Activated naive CD8-positive, alpha-beta T cell (primary cell): ENCODE measurements around the gene STK11IP.

Experiments used
- H3K27ac Mint-ChIP-seq: one replicate; pipeline ENCODE4 v1.8.0; 2021; ENCODE audit warnings: mixed read lengths
- H3K27me3 Mint-ChIP-seq: one replicate; pipeline ENCODE4 v1.8.0; 2021; ENCODE audit warnings: mixed read lengths
- H3K36me3 Mint-ChIP-seq: one replicate; pipeline ENCODE4 v1.8.0; 2021; ENCODE audit warnings: mixed read lengths
- H3K4me1 Mint-ChIP-seq: one replicate; pipeline ENCODE4 v1.8.0; 2021; ENCODE audit warnings: low read depth, mixed read lengths
- H3K4me3 Mint-ChIP-seq: one replicate; pipeline ENCODE4 v1.8.0; 2021; ENCODE audit warnings: mild to moderate bottlenecking, mixed read lengths
- H3K9me3 Mint-ChIP-seq: one replicate; pipeline ENCODE4 v1.8.0; 2021; ENCODE audit warnings: low read depth, mixed read lengths

STK11IP gene

GRCh38 chr2:219630770-219631405 lies 33.2 kb downstream of the STK11IP start:
- no peaks in the 10 kb centered on the region for H3K9me3 Mint-ChIP-seq
- no peak overlapping the region for H3K4me3 Mint-ChIP-seq
- H3K36me3 Mint-ChIP-seq: no peaks in the 10 kb centered on the region
- H3K4me1 Mint-ChIP-seq: peaks cover 5% of the 10 kb centered on the region
- no peak overlapping the region for H3K27ac Mint-ChIP-seq
- H3K27me3 Mint-ChIP-seq: peaks cover 5% of the 10 kb centered on the region

GRCh38 chr2:219631406-219631891 lies 33.8 kb downstream of the STK11IP start:
- no peak overlapping the region for H3K4me3 Mint-ChIP-seq
- H3K27ac Mint-ChIP-seq: no peak overlapping the region

GRCh38 chr2:219631904-219632759 lies 34.5 kb downstream of the STK11IP start:
- H3K9me3 Mint-ChIP-seq: no peaks in the 10 kb centered on the region
- H3K4me3 Mint-ChIP-seq: no peak overlapping the region
- peaks cover 2% of the 10 kb centered on the region for H3K27me3 Mint-ChIP-seq
- H3K4me1 Mint-ChIP-seq: no peaks in the 10 kb centered on the region
- no peaks in the 10 kb centered on the region for H3K36me3 Mint-ChIP-seq
- no peak overlapping the region for H3K27ac Mint-ChIP-seq

More at GRCh38 chr2:219631406-219631891, 33.8 kb downstream of the STK11IP start:
- no peaks in the 10 kb centered on the region for H3K36me3 Mint-ChIP-seq
- no peaks in the 10 kb centered on the region for H3K9me3 Mint-ChIP-seq
- H3K4me1 Mint-ChIP-seq: peaks cover 5% of the 10 kb centered on the region
- H3K27me3 Mint-ChIP-seq: peaks cover 5% of the 10 kb centered on the region

GRCh38 chr2:219632760-219633105 lies 35.1 kb downstream of the STK11IP start:
- Mint-ChIP-seq H3K4me1 (no peaks in the 10 kb centered on the region), H3K27me3 (peaks cover 3% of the 10 kb centered on the region), H3K9me3 (no peaks in the 10 kb centered on the region), H3K36me3 (no peaks in the 10 kb centered on the region), H3K27ac (no peak overlapping the region), H3K4me3 (no peak overlapping the region)

- no peaks in the 10 kb centered on the region for H3K36me3 Mint-ChIP-seq
- peaks cover 3% of the 10 kb centered on the region for H3K27me3 Mint-ChIP-seq
- no peaks in the 10 kb centered on the region for H3K9me3 Mint-ChIP-seq
- no peaks in the 10 kb centered on the region for H3K4me1 Mint-ChIP-seq
- H3K27ac Mint-ChIP-seq: no peak overlapping the region
- H3K4me3 Mint-ChIP-seq: no peak overlapping the region
These were observed 35.8 kb downstream of the STK11IP start for GRCh38 chr2:219633276-219634065.

GRCh38 chr2:219634171-219634940 lies 36.7 kb downstream of the STK11IP start:
- Mint-ChIP-seq H3K4me1 (no peaks in the 10 kb centered on the region), H3K36me3 (no peaks in the 10 kb centered on the region), H3K9me3 (no peaks in the 10 kb centered on the region), H3K27ac (no peak overlapping the region), H3K4me3 (no peak overlapping the region), H3K27me3 (peaks cover 3% of the 10 kb centered on the region)

- H3K27me3 Mint-ChIP-seq: peaks cover 3% of the 10 kb centered on the region
- no peaks in the 10 kb centered on the region for H3K4me1 Mint-ChIP-seq
- no peaks in the 10 kb centered on the region for H3K9me3 Mint-ChIP-seq
- H3K36me3 Mint-ChIP-seq: no peaks in the 10 kb centered on the region
- no peak overlapping the region for H3K27ac Mint-ChIP-seq
- H3K4me3 Mint-ChIP-seq: no peak overlapping the region
These were observed 37.5 kb downstream of the STK11IP start for GRCh38 chr2:219634951-219635751.

GRCh38 chr2:219636144-219636915 lies 38.7 kb downstream of the STK11IP start:
- no peak overlapping the region for H3K27ac Mint-ChIP-seq
- H3K4me1 Mint-ChIP-seq: no peaks in the 10 kb centered on the region
- no peak overlapping the region for H3K4me3 Mint-ChIP-seq
- H3K36me3 Mint-ChIP-seq: no peaks in the 10 kb centered on the region
- peaks cover 3% of the 10 kb centered on the region for H3K27me3 Mint-ChIP-seq
- no peaks in the 10 kb centered on the region for H3K9me3 Mint-ChIP-seq

- H3K36me3 Mint-ChIP-seq: no peaks in the 10 kb centered on the region
- H3K9me3 Mint-ChIP-seq: no peaks in the 10 kb centered on the region
- H3K27me3 Mint-ChIP-seq: peaks cover 3% of the 10 kb centered on the region
- no peak overlapping the region for H3K4me3 Mint-ChIP-seq
- H3K4me1 Mint-ChIP-seq: no peaks in the 10 kb centered on the region
- no peak overlapping the region for H3K27ac Mint-ChIP-seq
These were observed 39.5 kb downstream of the STK11IP start for GRCh38 chr2:219636941-219637841.

- Mint-ChIP-seq H3K27me3 (peaks cover 3% of the 10 kb centered on the region), H3K4me1 (peaks cover 5% of the 10 kb centered on the region), H3K27ac (no peak overlapping the region), H3K9me3 (no peaks in the 10 kb centered on the region), H3K36me3 (no peaks in the 10 kb centered on the region), H3K4me3 (no peak overlapping the region)
These were observed 40.2 kb downstream of the STK11IP start for GRCh38 chr2:219637842-219638185.

- Mint-ChIP-seq H3K4me3 (no peak overlapping the region), H3K4me1 (peaks cover 5% of the 10 kb centered on the region), H3K27ac (no peak overlapping the region), H3K36me3 (no peaks in the 10 kb centered on the region), H3K9me3 (no peaks in the 10 kb centered on the region), H3K27me3 (peaks cover 3% of the 10 kb centered on the region)
These were observed 40.7 kb downstream of the STK11IP start for GRCh38 chr2:219638217-219638947.
